T-helper 2 cell (primary cell): Measurements from ENCODE around the gene NCKAP5L.

ENCODE experiments used
- DNase-seq, 5 experiments: peaks; one replicate each; pipeline versions ENCODE4 v3.0.0 to v3.0.0-alpha.2; 2012 to 2022

NCKAP5L gene

DNA sequence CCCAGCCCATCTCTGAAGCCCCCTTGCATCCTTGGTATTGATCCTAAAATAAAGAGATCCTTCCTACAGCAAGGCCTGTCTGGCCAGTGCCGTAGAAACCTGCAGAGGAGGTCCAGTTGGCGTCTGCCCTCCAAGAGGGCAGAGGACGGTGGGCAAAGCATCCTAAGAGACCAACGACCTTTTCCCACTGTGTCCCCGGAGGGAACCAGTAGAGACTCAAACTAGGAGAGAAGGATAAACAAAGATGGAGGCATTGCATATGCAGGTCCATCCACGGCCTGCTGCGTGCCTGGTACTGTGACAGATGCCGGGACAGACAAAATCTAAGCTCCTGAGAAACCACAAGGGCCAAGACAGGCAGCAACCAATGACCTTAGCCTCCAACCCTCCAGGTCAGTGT, 3.8 kb downstream of the NCKAP5L start:
- DNase-seq: no peak

DNA sequence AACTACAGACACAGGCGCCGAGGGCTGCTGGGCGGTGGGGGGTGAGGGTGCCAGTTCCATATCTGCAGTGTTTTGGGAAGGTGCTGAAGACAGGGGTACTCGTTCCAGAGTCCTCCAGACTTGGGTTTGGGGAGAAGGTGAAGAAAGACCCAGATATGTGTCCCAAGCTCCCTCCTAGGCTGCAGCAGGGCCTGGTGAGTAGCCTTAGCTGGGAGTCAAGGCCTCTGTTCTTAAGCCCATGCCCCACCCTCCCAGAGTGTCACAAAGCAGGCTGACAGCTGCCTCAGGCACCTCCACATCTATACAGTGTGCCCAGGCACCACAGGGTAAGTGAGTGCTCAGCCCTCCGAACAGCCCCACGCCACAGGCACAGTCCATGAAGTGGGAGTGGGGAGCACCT, 4.3 kb downstream of the NCKAP5L start:
- no peak for DNase-seq

DNA sequence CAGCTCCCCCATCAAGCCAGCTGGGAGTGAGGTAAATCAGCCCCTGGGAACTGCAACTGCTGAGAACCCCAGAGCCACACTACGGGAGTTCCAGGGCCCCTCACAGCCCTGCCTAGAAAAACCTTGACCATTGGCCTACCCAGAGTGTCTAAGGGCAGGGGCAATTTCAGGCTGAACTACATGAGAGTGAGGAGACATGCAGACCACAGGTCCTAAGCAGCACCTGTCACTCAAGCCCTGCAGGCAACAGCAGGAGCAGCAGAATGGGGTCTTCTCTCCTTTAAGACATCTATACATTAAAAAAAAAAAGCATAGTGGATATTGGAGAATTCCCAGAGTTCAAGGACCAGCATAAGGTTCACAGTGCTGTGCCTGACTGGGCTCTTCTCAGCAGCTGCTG, 4.9 kb downstream of the NCKAP5L start:
- DNase-seq: no peak

DNA sequence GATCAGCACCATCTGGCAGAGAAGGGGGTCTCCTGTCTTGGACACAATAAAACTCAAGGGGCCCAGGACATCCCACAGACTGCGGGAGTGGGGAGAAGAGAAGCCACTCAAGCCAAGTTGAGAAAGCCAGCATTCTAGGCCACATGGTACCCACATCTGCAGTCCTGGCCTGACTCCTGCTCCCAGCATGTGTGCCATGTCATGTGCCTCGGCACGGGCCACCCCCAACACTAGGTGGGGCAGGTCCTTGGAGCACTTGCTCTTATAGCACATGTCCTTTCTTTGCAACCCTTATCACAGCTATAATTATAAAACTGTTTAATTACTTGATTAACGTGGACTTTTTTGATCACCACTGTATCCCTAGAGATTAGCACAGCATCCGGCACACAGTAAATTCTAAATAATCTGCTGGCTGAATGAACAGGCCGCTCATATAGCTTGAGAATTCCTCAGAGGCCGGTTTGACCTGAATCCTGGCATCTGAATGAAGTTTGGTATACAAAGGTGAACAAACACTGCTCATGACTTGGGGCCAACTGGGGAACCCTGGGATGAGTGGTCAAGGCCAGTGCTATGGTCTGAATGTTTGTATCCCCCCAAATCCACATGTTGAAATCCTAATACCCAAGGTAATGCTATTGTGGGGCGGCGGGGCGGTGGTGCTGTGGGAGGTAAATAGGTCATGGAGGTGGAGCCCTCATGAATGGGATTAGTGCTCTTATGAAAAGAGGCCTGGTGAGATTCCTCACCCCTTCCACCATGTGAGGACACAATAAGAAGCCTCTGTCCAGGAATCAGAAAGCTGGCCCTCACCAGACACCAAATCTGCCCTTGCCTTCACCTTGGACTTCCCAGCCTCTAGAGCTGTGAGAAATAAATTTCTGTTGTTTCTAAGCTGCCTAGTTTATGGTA, 6.6 kb downstream of the NCKAP5L start:
- DNase-seq: no peak

DNA sequence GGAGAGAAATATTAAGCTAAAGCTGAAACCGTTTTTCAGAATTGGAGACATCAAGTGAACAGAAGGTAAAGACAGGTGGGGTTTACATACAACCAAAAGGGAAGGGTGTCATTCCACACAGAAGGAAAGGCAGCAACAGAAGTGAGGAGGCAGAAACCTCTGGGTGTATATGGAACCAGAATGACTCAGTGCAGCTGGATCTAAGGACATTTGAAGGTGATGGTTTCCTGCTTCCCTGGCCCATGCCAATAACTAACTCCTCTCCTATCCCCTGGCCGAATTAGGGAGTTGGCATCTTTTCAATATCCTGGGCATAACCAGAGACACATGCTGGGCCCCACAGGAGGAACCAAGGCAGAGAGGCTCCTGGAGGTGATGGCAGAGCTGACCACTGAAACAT, 8.4 kb downstream of the NCKAP5L start:
- no peak for DNase-seq

GRCh38 chr12:49818241-49818895, 9.8 kb downstream of the NCKAP5L start:
- DNase-seq: no peak

- no peak for DNase-seq
Measured at GRCh38 chr12:49813131-49813530, 15.1 kb downstream of the NCKAP5L start.

- no peak for DNase-seq
Measured at GRCh38 chr12:49811961-49812401, 16.2 kb downstream of the NCKAP5L start.

- DNase-seq: no peak
Measured at GRCh38 chr12:49811136-49811535, 17.1 kb downstream of the NCKAP5L start.

GRCh38 chr12:49809906-49810389, 18.3 kb downstream of the NCKAP5L start:
- DNase-seq: no peak

- no peak for DNase-seq
Measured at GRCh38 chr12:49809381-49809905, 18.8 kb downstream of the NCKAP5L start.

DNA sequence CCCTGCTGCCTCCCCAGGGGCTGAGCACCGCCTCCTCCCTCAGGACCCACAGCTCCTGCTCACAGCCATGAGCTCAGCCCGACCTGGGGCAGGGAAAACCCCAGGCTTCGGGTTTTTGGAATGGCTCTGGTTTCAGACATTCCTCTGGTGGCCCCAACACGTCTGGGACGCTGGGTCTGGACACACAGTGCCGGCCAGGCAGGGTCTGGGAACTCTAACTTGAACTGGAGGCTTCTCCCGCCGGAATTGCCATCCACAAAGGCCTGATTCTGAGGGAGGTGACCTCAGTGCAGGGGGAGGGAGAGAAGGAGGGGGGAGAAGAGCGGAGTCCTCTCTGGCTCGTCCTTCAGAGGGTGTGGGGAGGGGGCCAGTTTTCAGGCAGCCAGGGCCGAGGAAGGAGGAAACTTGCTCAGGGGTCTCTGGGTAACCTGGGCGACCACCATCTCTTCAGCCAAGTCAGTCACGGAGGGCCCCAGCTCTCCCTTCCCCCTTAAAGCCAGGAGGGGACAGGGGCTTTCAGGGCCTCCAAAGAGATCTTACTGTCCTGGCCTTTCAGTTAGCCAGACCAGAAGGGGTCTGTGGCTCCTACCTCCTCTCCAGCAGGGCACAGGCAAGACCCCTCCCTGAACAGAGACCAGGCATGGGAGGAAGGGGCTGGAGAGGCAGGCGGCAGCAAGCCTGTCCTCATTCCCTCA, 19.4 kb downstream of the NCKAP5L start:
- no peak for DNase-seq

DNA sequence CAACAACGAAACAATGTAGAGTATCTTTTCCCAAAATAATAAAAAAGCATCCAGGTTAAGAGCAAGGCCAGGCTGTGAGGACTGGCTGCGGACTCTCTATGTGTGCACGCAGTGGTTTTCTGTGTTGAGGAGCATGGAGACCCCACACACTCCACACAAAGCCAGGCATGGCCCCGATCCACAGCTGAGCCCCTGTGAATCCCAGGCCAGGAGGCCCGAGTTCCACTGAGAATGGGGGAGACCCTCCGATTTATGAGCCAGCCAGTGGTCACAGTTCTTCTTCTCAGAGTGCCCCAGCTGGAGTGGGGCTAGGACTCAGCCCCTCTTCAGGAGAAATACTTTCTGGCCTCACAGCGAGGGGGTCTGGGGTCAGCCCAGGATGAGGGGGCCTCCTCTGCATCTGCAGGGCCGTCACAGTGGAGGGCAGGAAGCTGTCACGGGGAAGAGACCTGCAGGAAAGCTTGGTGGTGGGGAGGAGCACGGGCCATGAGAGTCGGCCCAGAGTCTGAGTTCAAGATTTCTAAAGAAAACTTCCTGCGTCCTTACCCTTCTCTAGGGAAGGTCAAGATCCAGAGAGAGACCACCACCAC, 20.1 kb downstream of the NCKAP5L start:
- DNase-seq: no peak

- DNase-seq: no peak
Measured at GRCh38 chr12:49806877-49807276, 21.3 kb downstream of the NCKAP5L start.

GRCh38 chr12:49806321-49806813, 21.8 kb downstream of the NCKAP5L start:
- no peak for DNase-seq

DNA sequence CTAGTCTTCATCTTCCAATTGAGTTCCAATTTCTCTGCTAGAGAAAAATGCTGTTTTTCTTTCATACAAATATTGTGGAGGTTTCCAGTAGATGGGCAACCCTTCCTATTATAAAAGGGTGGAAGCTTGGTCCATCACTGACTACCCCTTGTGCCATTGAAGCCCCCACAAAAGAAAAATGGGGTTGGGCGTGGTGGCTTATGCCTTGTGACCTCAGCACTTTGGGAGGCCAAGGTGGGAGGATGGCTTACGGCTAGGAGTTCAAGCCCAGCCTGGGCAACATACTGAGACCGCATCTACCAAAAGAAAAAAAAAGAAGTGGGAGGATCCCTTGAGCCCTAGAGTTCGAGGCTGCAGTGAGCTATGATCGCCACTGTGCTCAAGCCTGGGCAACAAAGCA, 22.8 kb downstream of the NCKAP5L start:
- DNase-seq: no peak

DNA sequence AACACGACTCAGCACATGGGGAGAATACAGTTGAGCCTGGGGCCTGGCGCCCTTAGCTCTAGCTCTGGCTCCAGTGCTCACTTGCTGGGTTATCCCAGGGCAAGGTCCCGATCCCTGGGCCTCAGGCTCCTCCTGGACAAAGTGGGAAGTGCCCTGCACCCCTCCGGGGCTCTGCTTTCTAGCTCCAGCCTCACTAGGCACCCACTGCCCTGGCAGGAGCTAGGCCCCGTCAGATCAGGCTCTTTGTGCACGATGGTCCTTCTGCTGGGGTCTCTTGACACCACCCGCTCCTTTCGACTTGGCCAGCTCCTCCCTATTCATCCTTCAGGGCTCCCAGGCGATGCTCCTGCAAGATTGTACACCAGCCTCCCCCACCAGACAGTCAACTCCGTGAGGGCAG, 23.4 kb downstream of the NCKAP5L start:
- DNase-seq: no peak

GRCh38 chr12:49803693-49804450, 24.3 kb downstream of the NCKAP5L start:
- DNase-seq: no peak

- DNase-seq: no peak
Measured at GRCh38 chr12:49801141-49802063, 26.8 kb downstream of the NCKAP5L start.

GRCh38 chr12:49800421-49801140, 27.6 kb downstream of the NCKAP5L start:
- no peak for DNase-seq
